Measurements from ENCODE around the gene LCN6. TPM values are rescaled to one million over a fixed set of nuclear protein-coding genes. Genes with fewer than 3 reads are reported as not detected.

The LCN6 gene
- total and polyA plus RNA-seq, 2 experiments from 2014 or later: not detected

DNA sequence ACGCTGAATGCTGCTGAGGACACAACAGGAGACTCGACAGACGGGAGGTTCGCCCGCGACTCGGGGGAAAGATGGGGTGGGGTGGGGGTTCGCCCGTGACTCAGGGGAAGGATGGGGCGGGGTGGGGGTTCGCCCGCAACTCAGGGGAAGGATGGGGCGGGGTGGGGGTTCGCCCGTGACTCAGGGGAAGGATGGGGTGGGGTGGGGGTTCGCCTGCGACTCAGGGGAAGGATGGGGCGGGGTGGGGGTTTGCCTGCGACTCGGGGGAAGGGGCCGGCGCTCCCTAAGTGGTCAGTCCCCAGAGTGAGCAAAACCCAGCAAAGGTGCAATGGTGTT lies 2.2 kb downstream of the LCN6 start:
- no peaks in the 10 kb centered on the region for H3K27me3 ChIP-seq
- no peak overlapping the region for H3K4me3 ChIP-seq
- WGBS (ENCODE audit: low lambda C conversion rate, missing lambda C conversion rate): no CpG with 5 or more reads among the region's 22 CpGs
- H3K27ac ChIP-seq: no peak overlapping the region
- H3K9me2 ChIP-seq (replicated peaks; ENCODE audit: insufficient read depth): no peaks in the 10 kb centered on the region
- DNase-seq (ENCODE audit: low spot score): no peak
- no peak overlapping the region for H3K4me2 ChIP-seq
- no peaks in the 10 kb centered on the region for H3K79me2 ChIP-seq
- TF ChIP-seq EZH2 (IDR thresholded peaks at IDR 0.05; ENCODE audit: borderline replicate concordance) (no peak), EZH2phosphoT487 (IDR thresholded peaks at IDR 0.05; ENCODE audit: low read depth, severe bottlenecking, unreplicated experiment) (no peak)
- TF ChIP-seq, protein P1, sequence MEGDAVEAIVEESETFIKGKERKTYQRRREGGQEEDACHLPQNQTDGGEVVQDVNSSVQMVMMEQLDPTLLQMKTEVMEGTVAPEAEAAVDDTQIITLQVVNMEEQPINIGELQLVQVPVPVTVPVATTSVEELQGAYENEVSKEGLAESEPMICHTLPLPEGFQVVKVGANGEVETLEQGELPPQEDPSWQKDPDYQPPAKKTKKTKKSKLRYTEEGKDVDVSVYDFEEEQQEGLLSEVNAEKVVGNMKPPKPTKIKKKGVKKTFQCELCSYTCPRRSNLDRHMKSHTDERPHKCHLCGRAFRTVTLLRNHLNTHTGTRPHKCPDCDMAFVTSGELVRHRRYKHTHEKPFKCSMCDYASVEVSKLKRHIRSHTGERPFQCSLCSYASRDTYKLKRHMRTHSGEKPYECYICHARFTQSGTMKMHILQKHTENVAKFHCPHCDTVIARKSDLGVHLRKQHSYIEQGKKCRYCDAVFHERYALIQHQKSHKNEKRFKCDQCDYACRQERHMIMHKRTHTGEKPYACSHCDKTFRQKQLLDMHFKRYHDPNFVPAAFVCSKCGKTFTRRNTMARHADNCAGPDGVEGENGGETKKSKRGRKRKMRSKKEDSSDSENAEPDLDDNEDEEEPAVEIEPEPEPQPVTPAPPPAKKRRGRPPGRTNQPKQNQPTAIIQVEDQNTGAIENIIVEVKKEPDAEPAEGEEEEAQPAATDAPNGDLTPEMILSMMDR (IDR thresholded peaks at IDR 0.05; ENCODE audit: poor library complexity): no peak
- no peak overlapping the region for H2AFZ ChIP-seq
- H3K36me3 ChIP-seq (replicated peaks; ENCODE audit: insufficient read depth, low read depth): no peaks in the 10 kb centered on the region
- H4K20me1 ChIP-seq (ENCODE audit: insufficient read depth, poor library complexity, severe bottlenecking): no peaks in the 10 kb centered on the region
- H3K9me3 ChIP-seq (ENCODE audit: low read depth): no peaks in the 10 kb centered on the region
- peaks cover 7% of the 10 kb centered on the region for H3K4me1 ChIP-seq (ENCODE audit: insufficient read depth)

DNA sequence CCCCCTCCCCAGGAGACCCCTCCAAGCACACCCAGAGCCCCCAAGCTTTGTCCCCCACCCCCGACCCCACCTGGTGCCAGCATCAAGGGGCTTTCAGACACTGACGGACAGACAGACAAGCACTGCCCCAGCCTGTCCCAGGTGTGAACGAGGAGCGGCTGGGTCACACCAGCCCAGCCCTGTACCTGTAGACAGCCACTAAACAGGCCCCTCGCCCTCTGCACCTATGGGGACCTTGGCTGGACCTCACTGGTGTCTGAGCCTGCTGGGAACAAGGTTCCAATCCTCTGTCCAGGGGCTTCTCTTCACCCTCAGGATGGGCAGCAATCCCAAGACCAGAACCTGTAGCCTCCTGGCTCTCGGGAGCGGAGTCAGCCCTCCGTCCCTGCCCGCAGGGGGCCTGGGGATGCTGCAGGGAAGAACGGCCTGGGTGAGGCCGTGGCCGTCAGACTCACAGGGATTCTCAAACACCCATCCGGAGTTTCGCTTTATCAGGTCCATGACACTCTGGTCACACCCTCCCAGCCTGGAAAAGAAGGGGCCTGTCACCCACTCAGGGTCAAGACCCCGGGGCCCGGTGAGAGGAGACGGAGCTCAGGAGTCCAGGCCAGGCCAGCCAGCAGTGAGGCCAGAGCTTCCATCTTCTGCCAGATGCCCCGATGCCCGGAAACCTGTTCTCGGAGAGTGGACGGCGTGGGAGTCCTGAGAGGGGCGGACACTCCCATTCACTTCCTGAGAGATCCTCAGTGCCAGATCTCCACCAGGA lies 2.8 kb downstream of the LCN6 start:
- H3K9me3 ChIP-seq (ENCODE audit: low read depth): no peaks in the 10 kb centered on the region
- peaks cover 7% of the 10 kb centered on the region for H3K4me1 ChIP-seq (ENCODE audit: insufficient read depth)
- H3K4me3 ChIP-seq: no peak overlapping the region
- H3K9me2 ChIP-seq (replicated peaks; ENCODE audit: insufficient read depth): no peaks in the 10 kb centered on the region
- H3K4me2 ChIP-seq: no peak overlapping the region
- no peak for DNase-seq (ENCODE audit: low spot score)
- 88% methylated on average over 22 of the region's 23 CpGs for WGBS (ENCODE audit: low lambda C conversion rate, missing lambda C conversion rate)
- no peak for TF ChIP-seq EZH2phosphoT487 (IDR thresholded peaks at IDR 0.05; ENCODE audit: low read depth, severe bottlenecking, unreplicated experiment)
- no peak for TF ChIP-seq EZH2 (IDR thresholded peaks at IDR 0.05; ENCODE audit: borderline replicate concordance)
- TF ChIP-seq, protein P1 (IDR thresholded peaks at IDR 0.05; ENCODE audit: poor library complexity): no peak
- no peaks in the 10 kb centered on the region for H3K79me2 ChIP-seq
- H3K27ac ChIP-seq: no peak overlapping the region
- no peaks in the 10 kb centered on the region for H3K27me3 ChIP-seq
- no peaks in the 10 kb centered on the region for H4K20me1 ChIP-seq (ENCODE audit: insufficient read depth, poor library complexity, severe bottlenecking)
- no peak overlapping the region for H2AFZ ChIP-seq
- no peaks in the 10 kb centered on the region for H3K36me3 ChIP-seq (replicated peaks; ENCODE audit: insufficient read depth, low read depth)

DNA sequence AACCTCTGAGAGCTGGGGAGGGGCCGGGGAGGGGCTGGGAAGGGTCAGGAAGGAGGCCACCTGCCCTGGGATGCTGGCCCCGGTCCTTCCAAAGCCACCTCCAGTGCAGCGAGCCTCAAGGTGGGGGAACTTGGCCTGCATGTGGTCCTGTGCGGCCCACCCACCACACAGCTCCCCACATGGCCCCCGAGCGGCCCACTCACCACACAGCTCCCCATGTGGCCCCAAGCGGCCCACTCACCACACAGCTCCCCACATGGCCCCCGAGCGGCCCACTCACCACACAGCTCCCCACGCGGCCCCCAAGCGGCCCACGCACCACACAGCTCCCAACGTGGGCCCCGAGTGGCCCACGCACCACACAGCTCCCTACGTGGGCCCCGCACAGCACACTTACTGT lies 3.6 kb downstream of the LCN6 start:
- no peaks in the 10 kb centered on the region for H3K9me2 ChIP-seq (replicated peaks; ENCODE audit: insufficient read depth)
- peaks cover 7% of the 10 kb centered on the region for H3K4me1 ChIP-seq (ENCODE audit: insufficient read depth)
- H3K4me3 ChIP-seq: no peak overlapping the region
- no peak overlapping the region for H2AFZ ChIP-seq
- no peaks in the 10 kb centered on the region for H3K9me3 ChIP-seq (ENCODE audit: low read depth)
- H3K36me3 ChIP-seq (replicated peaks; ENCODE audit: insufficient read depth, low read depth): no peaks in the 10 kb centered on the region
- WGBS (ENCODE audit: low lambda C conversion rate, missing lambda C conversion rate): 89% methylated on average over 11 of the region's 18 CpGs
- no peaks in the 10 kb centered on the region for H3K79me2 ChIP-seq
- no peaks in the 10 kb centered on the region for H3K27me3 ChIP-seq
- H4K20me1 ChIP-seq (ENCODE audit: insufficient read depth, poor library complexity, severe bottlenecking): no peaks in the 10 kb centered on the region
- H3K4me2 ChIP-seq: no peak overlapping the region
- no peak for DNase-seq (ENCODE audit: low spot score)
- H3K27ac ChIP-seq: no peak overlapping the region
- TF ChIP-seq, protein P1 (IDR thresholded peaks at IDR 0.05; ENCODE audit: poor library complexity): no peak
- TF ChIP-seq EZH2 (IDR thresholded peaks at IDR 0.05; ENCODE audit: borderline replicate concordance): no peak
- no peak for TF ChIP-seq EZH2phosphoT487 (IDR thresholded peaks at IDR 0.05; ENCODE audit: low read depth, severe bottlenecking, unreplicated experiment)

Data from hepatocyte (in vitro differentiated cells).